MG63 (cell line): ENCODE data around the gene TSR3. TPM values are rescaled to one million over a fixed set of nuclear protein-coding genes. Genes with fewer than 3 reads are reported as not detected.

Experiments
- total RNA-seq: library from RNA; depleted of rRNA; stranded (reverse); fragments of >200 nt; shearing (Covaris generic); gene quantifications from 2 replicates; pipeline ENCODE4 v1.2.3, GENCODE V29; 2014; ENCODE audit warnings: low replicate concordance; rRNA removed

The TSR3 gene
- total RNA-seq, 1 experiment from 2014 or later = 138 TPM

Other genes with a start within 250 kb of the TSR3 start
- 0.27 and 0.59 TPM in 2 replicates for gene CACNA1H, start 198.8 kb downstream of the TSR3 start, total RNA-seq
- gene TPSG1, start 126.6 kb downstream of the TSR3 start, total RNA-seq = 1.7 and 1.9 TPM in 2 replicates
- gene TPSB2, start 121.7 kb downstream of the TSR3 start, total RNA-seq = not detected in 2 replicates
- not detected in 2 replicates for gene TPSAB1, start 111.2 kb downstream of the TSR3 start, total RNA-seq
- gene TPSD1, start 95.8 kb downstream of the TSR3 start, total RNA-seq = not detected in 2 replicates
- 154 and 228 TPM in 2 replicates for gene UBE2I, start 42.2 kb downstream of the TSR3 start, total RNA-seq
- 1.1 TPM in 1 of 2 replicates, not detected in the other for gene BAIAP3, start 18.2 kb downstream of the TSR3 start, total RNA-seq
- gene GNPTG, start 53 bp upstream of the TSR3 start, total RNA-seq = 40.9 and 52.2 TPM in 2 replicates
- 10.5 and 16.2 TPM in 2 replicates for gene UNKL, start 62.8 kb upstream of the TSR3 start, total RNA-seq
- 28.1 and 52.9 TPM in 2 replicates for gene UQCC4, start 68.9 kb upstream of the TSR3 start, total RNA-seq
- gene PERCC1, start 79.2 kb upstream of the TSR3 start, total RNA-seq = not detected in 2 replicates
- 2.9 and 5.6 TPM in 2 replicates for gene CCDC154, start 92.7 kb upstream of the TSR3 start, total RNA-seq
- gene CLCN7, start 123.2 kb upstream of the TSR3 start, total RNA-seq = 32.7 and 115 TPM in 2 replicates
- not detected in 2 replicates for gene PTX4, start 137.1 kb upstream of the TSR3 start, total RNA-seq
- 21.2 and 48.7 TPM in 2 replicates for gene TELO2, start 141.5 kb upstream of the TSR3 start, total RNA-seq
- 1.7 TPM in 1 of 2 replicates, not detected in the other for gene TMEM204, start 181.8 kb upstream of the TSR3 start, total RNA-seq